GM12878 (cell line): ENCODE measurements around the gene GPR107. TPM values are rescaled to one million over a fixed set of nuclear protein-coding genes. Genes with fewer than 3 reads are reported as not detected.

Experiments used
- ATAC-seq: fragments of 200-7000 bp; cut with Tn5 transposase; 3 replicates; pipeline ENCODE4 v1.9.1; 2020; ENCODE audit warnings: mild to moderate bottlenecking, moderate library complexity
- BruUV-seq: library from RNA; stranded (reverse); fragments of 400-500 nt; replicated peaks from 2 replicates; lab custom pipeline; 2021; lab: Mats Ljungman, UMichigan
- CTCF ChIA-PET: fragments of 300-600 bp; sonication (Branson Sonifier 250); formaldehyde crosslinking; extraction: SDS; loops from one replicate; lab custom pipeline; 2021; ENCODE audit warnings: inconsistent platforms; lab: Yijun Ruan, JAX
- POLR2A ChIA-PET: fragments of 350-600 bp; formaldehyde crosslinking; extraction: SDS; loops from one replicate; lab custom pipeline; 2021; ENCODE audit warnings: inconsistent platforms; lab: Charles Lee
- RAD21 ChIA-PET: fragments of 300-600 bp; sonication (Branson Sonifier 250); formaldehyde crosslinking; loops from one replicate; lab custom pipeline; 2023; ENCODE audit warnings: antibody characterized with exemption; ENCODE audit not compliant: unreplicated experiment; lab: Charles Lee
- SMC1A ChIA-PET: fragments of 300-600 bp; sonication (Branson Sonifier 250); formaldehyde crosslinking; loops from one replicate; lab custom pipeline; 2023; ENCODE audit not compliant: unreplicated experiment, uncharacterized antibody; lab: Charles Lee
- DNase-seq: peaks from one replicate; pipeline ENCODE4 v3.0.0-alpha.2; 2011; ENCODE audit warnings: low read depth, low spot score
- FAIRE-seq: peaks from 3 replicates; lab custom pipeline; 2011; peaks lifted over from hg19 to GRCh38; lab: Jason Lieb, UNC
- H2AFZ ChIP-seq: 2 replicates; pipeline ENCODE4 v1.6.0; 2011; ENCODE audit warnings: low read depth, low read length, control low read depth; ENCODE audit not compliant: control insufficient read depth
- H3K27ac ChIP-seq: 2 replicates; pipeline ENCODE4 v1.5.1; 2011; ENCODE audit warnings: control low read depth; ENCODE audit not compliant: control insufficient read depth, insufficient read depth
- H3K27me3 ChIP-seq, 2 experiments: replicated peaks in 1 of 2; 2 replicates each; pipeline versions ENCODE4 v1.6.0 to v1.6.1; 2011; ENCODE audit warnings: low read length in 1 of 2; ENCODE audit not compliant: control insufficient read depth in 2 of 2, insufficient read depth in 2 of 2
- H3K36me3 ChIP-seq, 2 experiments: 2 replicates each; pipeline ENCODE4 v1.5.1; 2011; ENCODE audit warnings: low read length in 1 of 2; ENCODE audit not compliant: control insufficient read depth in 2 of 2, insufficient read depth in 2 of 2
- H3K4me1 ChIP-seq: 2 replicates; pipeline ENCODE4 v1.6.1; 2011; ENCODE audit warnings: mild to moderate bottlenecking, low read length, moderate library complexity, mixed read lengths; ENCODE audit not compliant: control insufficient read depth, insufficient read depth
- H3K4me2 ChIP-seq: 2 replicates; pipeline ENCODE4 v1.6.0; 2011; ENCODE audit warnings: control low read depth; ENCODE audit not compliant: control insufficient read depth, insufficient read depth
- H3K4me3 ChIP-seq: fragments of 200-600 bp; sonication (generic); 2 replicates; pipeline ENCODE4 v1.5.1; 2016
- H3K79me2 ChIP-seq: 2 replicates; pipeline ENCODE4 v1.6.0; 2011; ENCODE audit warnings: low read length; ENCODE audit not compliant: control insufficient read depth, insufficient read depth
- H3K9ac ChIP-seq: 2 replicates; pipeline ENCODE4 v1.8.0; 2011; ENCODE audit warnings: low read length, control low read depth, mixed read lengths; ENCODE audit not compliant: control insufficient read depth, insufficient read depth
- H3K9me3 ChIP-seq: replicated peaks from 3 replicates; pipeline ENCODE4 v1.5.1; 2011; ENCODE audit warnings: mild to moderate bottlenecking, low read length; ENCODE audit not compliant: control insufficient read depth, insufficient read depth
- H4K20me1 ChIP-seq: 2 replicates; pipeline ENCODE4 v1.6.0; 2011; ENCODE audit not compliant: control insufficient read depth, insufficient read depth
- ASH2L ChIP-seq: fragments of 300-600, 200-600 bp; sonication (generic); IDR thresholded peaks from 2 replicates; pipeline ENCODE4 v1.6.1; 2017; ENCODE audit warnings: low read depth, mild to moderate bottlenecking, borderline replicate concordance
- ATF7 ChIP-seq: fragments of 450-650 bp; IDR thresholded peaks from 2 replicates; pipeline ENCODE4 v1.6.1; 2016; ENCODE audit warnings: low read depth, mild to moderate bottlenecking
- CEBPB ChIP-seq, 2 experiments: fragments of 150-350 bp in 1 of 2; IDR thresholded peaks; 2 replicates each; pipeline ENCODE4 v1.6.1; 2012 to 2014; ENCODE audit warnings: low read depth in 2 of 2, low read length in 2 of 2, borderline replicate concordance in 1 of 2, inconsistent platforms in 1 of 2
- CREB1 ChIP-seq: IDR thresholded peaks from 2 replicates; pipeline ENCODE4 v1.6.1; 2012; ENCODE audit warnings: low read depth, mild to moderate bottlenecking, inconsistent platforms
- ETV6 ChIP-seq, 2 experiments: fragments of 450-650 bp in 1 of 2; IDR thresholded peaks in 1 of 2; conservative IDR thresholded peaks in 1 of 2; 2 replicates each; pipeline ENCODE4 v1.6.1; 2014; ENCODE audit warnings: antibody characterized with exemption in 1 of 2, borderline replicate concordance in 1 of 2, low read depth in 1 of 2, mild to moderate bottlenecking in 1 of 2, moderate library complexity in 1 of 2
- IKZF1 ChIP-seq: fragments of 450-650 bp; conservative IDR thresholded peaks from 2 replicates; pipeline ENCODE4 v1.6.1; 2017; ENCODE audit warnings: antibody characterized with exemption, mild to moderate bottlenecking
- KDM1A ChIP-seq: fragments of 200-600 bp; sonication (generic); IDR thresholded peaks from 2 replicates; pipeline ENCODE4 v1.6.1; 2016; ENCODE audit warnings: borderline replicate concordance
- MTA2 ChIP-seq: fragments of 450-650 bp; IDR thresholded peaks from 2 replicates; pipeline ENCODE4 v1.6.1; 2016; ENCODE audit warnings: low read depth, mild to moderate bottlenecking, moderate library complexity
- MYB ChIP-seq: fragments of 150-350 bp; IDR thresholded peaks from 2 replicates; pipeline ENCODE4 v1.6.1; 2014; ENCODE audit warnings: mild to moderate bottlenecking, low read depth, low read length, borderline replicate concordance
- PAX8 ChIP-seq: fragments of 450-650 bp; IDR thresholded peaks from 2 replicates; pipeline ENCODE4 v1.6.1; 2017; ENCODE audit warnings: mild to moderate bottlenecking, moderate library complexity
- PBX3 ChIP-seq: IDR thresholded peaks from 2 replicates; pipeline ENCODE4 v1.6.1; 2011; ENCODE audit warnings: mild to moderate bottlenecking, low read depth, low read length, moderate library complexity; ENCODE audit not compliant: insufficient replicate concordance
- RBBP5 ChIP-seq: fragments of 200-600 bp; sonication (generic); conservative IDR thresholded peaks from 2 replicates; pipeline ENCODE4 v1.6.1; 2016
- SMAD1 ChIP-seq: fragments of 450-650 bp; IDR thresholded peaks from 2 replicates; pipeline ENCODE4 v1.6.1; 2018; ENCODE audit warnings: mild to moderate bottlenecking, low read depth; ENCODE audit not compliant: partially characterized antibody
- USF1 ChIP-seq: IDR thresholded peaks from 2 replicates; pipeline ENCODE4 v1.6.1; 2011; ENCODE audit warnings: borderline replicate concordance, low read depth, mild to moderate bottlenecking, moderate library complexity, mixed read lengths, low read length; ENCODE audit not compliant: insufficient read depth; ENCODE audit errors: extremely low read length
- WRNIP1 ChIP-seq: IDR thresholded peaks from 2 replicates; pipeline ENCODE4 v1.6.1; 2011; ENCODE audit warnings: low read depth, low read length, improper control_type of control experiment, borderline replicate concordance
- ZBTB11 ChIP-seq: fragments of 450-650 bp; formaldehyde crosslinking; IDR thresholded peaks from 2 replicates; pipeline ENCODE4 v1.5.0; 2022; ENCODE audit warnings: mild to moderate bottlenecking, missing genetic modification characterization
- WGBS: methylation state at CpG from one replicate; pipeline ENCODE4 v1.1.6; 2016; ENCODE audit warnings: low lambda C conversion rate; ENCODE audit not compliant: insufficient replicate concordance, insufficient coverage; ENCODE audit errors: missing lambda C conversion rate; 5-methylcytosine and 5-hydroxymethylcytosine counted together
- in situ Hi-C: fragments of 300-500 bp; cut with MboI; formaldehyde crosslinking; loops from 9 replicates; pipeline ENCODE4 v1.14.3; 2018; ENCODE audit warnings: mixed read lengths
- intact Hi-C: fragments of 100-400 bp; cut with micrococcal nuclease; formaldehyde crosslinking; loops from one replicate; pipeline ENCODE4 v1.14.2; 2022; ENCODE audit not compliant: unreplicated experiment
- polyA plus RNA-seq, 11 experiments: library from polyadenylated mRNA; depleted of rRNA in 4 of 11; unstranded in 6 of 11; stranded (reverse) in 5 of 11; fragments of >200 nt; fragmentation: Nextera tagmentation in 4 of 11; fragmentation: Illumina TruSeq in 1 of 11; extraction: Ambion mirVana in 4 of 11; extraction: Trizol in 1 of 11; gene quantifications; 1 replicate in 1 of 11; 2 replicates in 10 of 11; pipeline versions ENCODE4 v1.2.1 to v1.2.3, GENCODE V29; 2011 to 2016; ENCODE audit warnings: inconsistent platforms in 2 of 11, missing spikeins in 2 of 11, low read depth in 1 of 11
- total RNA-seq, 4 experiments: library from RNA; depleted of rRNA in 3 of 4; stranded (reverse); fragments of >200 nt in 3 of 4; fragmentation: Illumina TruSeq in 1 of 4; extraction: Trizol in 1 of 4; gene quantifications; 2 replicates each; pipeline versions ENCODE4 v1.2.1 to v1.2.3, GENCODE V29; 2013 to 2021

GPR107 gene
- total and polyA plus RNA-seq, 10 of the 15 experiments (the other 5 are each of a cell fraction or from before 2014, with no cell fraction given) = 2.7 to 21.4 (median 10.6) TPM

GRCh38 chr9:130138791-130139190, 85.1 kb downstream of the GPR107 start:
- ChIA-PET CTCF (no interaction called here), POLR2A (interaction anchor here (0.6 kb wide), 1 partner anchor 9 kb away, joined by 3 read pairs; no protein-coding TSS in a partner anchor), RAD21 (no interaction called here), SMC1A (interaction anchor here (0.6 kb wide), 1 partner anchor 91 kb away, joined by 4 read pairs; no protein-coding TSS in a partner anchor)
- 78% methylated on average over 6 of the region's 6 CpGs for WGBS
- Histone ChIP-seq H3K27me3 (no peaks in the 10 kb centered on the region), H3K4me3 (no peak overlapping the region), H3K79me2 (no peaks in the 10 kb centered on the region), H3K36me3 (0 out of 4 replicates have a peak, but pooled peaks cover 0 to 2% of the 10 kb centered on the region in 2 experiments), H3K9me3 (no peaks in the 10 kb centered on the region), H4K20me1 (no peaks in the 10 kb centered on the region), H3K9ac (no peak overlapping the region), H3K4me2 (no peak overlapping the region), H3K27ac (no peak overlapping the region), H2AFZ (no peak overlapping the region), H3K4me1 (no peaks in the 10 kb centered on the region)
- intact Hi-C loops (no loop called here), in situ Hi-C loops (no loop called here)
- ATAC-seq = no peak
- TF ChIP-seq PBX3 (no peak), MYB (no peak), RBBP5 (no peak), ATF7 (no peak), MTA2 (no peak), USF1 (no peak), ZBTB11 (no peak), ETV6 (conservative IDR thresholded peaks at IDR 0.05 in 1 of 2, IDR thresholded peaks at IDR 0.05 in 1 of 2; ENCODE audit: borderline replicate concordance in 1 of 2, low read depth in 1 of 2) (no peak), CREB1 (no peak), IKZF1 (no peak), PAX8 (no peak), CEBPB (IDR thresholded peaks at IDR 0.05; ENCODE audit: borderline replicate concordance in 1 of 2, low read depth in 2 of 2, low read length in 2 of 2) (no peak), ASH2L (no peak), SMAD1 (no peak), WRNIP1 (no peak), KDM1A (no peak)
- no TSS peak for BruUV-seq
- no peak for FAIRE-seq
- no peak for DNase-seq
